Measurements from ENCODE around the gene NUP210L. TPM values are rescaled to one million over a fixed set of nuclear protein-coding genes. Genes with fewer than 3 reads are reported as not detected.

The NUP210L gene
- total and polyA plus RNA-seq, 2 of the 13 experiments (the other 11 are each of a cell fraction or from before 2014, with no cell fraction given), result not detected

GRCh38 chr1:153977250-153978240 is 177.3 kb downstream of the NUP210L start, which contains the start of gene JTB (continued):
- TF ChIP-seq HNF4G (IDR thresholded peaks at IDR 0.05; ENCODE audit: borderline replicate concordance, low read depth, low read length) (no peak), HNF4G (CRISPR knock-in tag; IDR thresholded peaks at IDR 0.05; ENCODE audit: borderline replicate concordance, low read depth) (no peak), PAXIP1 (CRISPR knock-in tag; conservative IDR thresholded peaks at IDR 0.05) (peak; percentile 52), ZNF335 (CRISPR knock-in tag; IDR thresholded peaks at IDR 0.05) (peak; percentile 67; the same call in 1 of the 2 replicates), ZC3H13 (CRISPR knock-in tag; IDR thresholded peaks at IDR 0.05) (peak; percentile 19; the same call in 1 of the 2 replicates), NFE2L1 (CRISPR knock-in tag; IDR thresholded peaks at IDR 0.05; ENCODE audit: borderline replicate concordance) (no peak), RERE (CRISPR knock-in tag; IDR thresholded peaks at IDR 0.05; ENCODE audit: low read depth) (no peak), DZIP1 (CRISPR knock-in tag; IDR thresholded peaks at IDR 0.05) (no peak), RCOR2 (CRISPR knock-in tag; IDR thresholded peaks at IDR 0.05) (no peak), NFYB (CRISPR knock-in tag; IDR thresholded peaks at IDR 0.05) (peak; percentile 76), RARA (CRISPR knock-in tag; IDR thresholded peaks at IDR 0.05) (peak; percentile 18; the same call in 1 of the 2 replicates), TEAD3 (CRISPR knock-in tag; optimal IDR thresholded peaks at IDR 0.05; ENCODE audit: borderline replicate concordance) (no peak), SIX1 (CRISPR knock-in tag; IDR thresholded peaks at IDR 0.05; ENCODE audit: borderline replicate concordance) (peak; percentile 18; the same call in 1 of the 2 replicates), ZBTB43 (CRISPR knock-in tag; conservative IDR thresholded peaks at IDR 0.05) (peak; percentile 64)

Measured in HepG2 (cell line).